Tibial nerve (tissue), 4 donors: ENCODE measurements around the gene SNX9. TPM values are rescaled to one million over a fixed set of nuclear protein-coding genes. Genes with fewer than 3 reads are reported as not detected.

ENCODE experiments used
- DNase-seq, 2 donors: peaks; one replicate each; pipeline ENCODE4 v3.0.0-alpha.2; 2019; ENCODE audit warnings: low spot score in 2 of 2
- H3K27ac ChIP-seq, 4 donors: fragments of 200-600 bp; sonication (generic) in 3 of 4; one replicate each; pipeline ENCODE4 v1.5.1; 2017 to 2019; ENCODE audit warnings: mild to moderate bottlenecking in 1 of 4
- H3K27me3 ChIP-seq, 2 donors: fragments of 200-600 bp; sonication (generic) in 1 of 2; one replicate each; pipeline versions ENCODE4 v1.5.1 to v1.6.0; 2017 to 2019
- H3K36me3 ChIP-seq, 3 donors: fragments of 200-600 bp; sonication (generic); one replicate each; pipeline ENCODE4 v1.5.1; 2018 to 2019
- H3K4me1 ChIP-seq, 4 donors: fragments of 200-600 bp; sonication (generic) in 3 of 4; one replicate each; pipeline ENCODE4 v1.5.1; 2017 to 2019
- H3K4me3 ChIP-seq, 4 donors: fragments of 200-600 bp; sonication (generic) in 3 of 4; one replicate each; pipeline ENCODE4 v1.5.1; 2017 to 2019; ENCODE audit warnings: mild to moderate bottlenecking in 1 of 4, moderate library complexity in 1 of 4
- H3K9me3 ChIP-seq, 4 donors: fragments of 200-600 bp; sonication (generic) in 3 of 4; one replicate each; pipeline ENCODE4 v1.5.1; 2017 to 2019
- CTCF ChIP-seq, 5 experiments: fragments of 200-600 bp in 3 of 5; fragments of 450-650 bp in 2 of 5; sonication (generic) in 3 of 5; IDR thresholded peaks; one replicate each; pipeline ENCODE4 v1.5.1; 2016 to 2019; ENCODE audit warnings: antibody characterized with exemption in 5 of 5, mild to moderate bottlenecking in 3 of 5, moderate library complexity in 2 of 5
- EP300 ChIP-seq, 2 donors: sonication (generic); formaldehyde crosslinking; IDR thresholded peaks; one replicate each; pipeline ENCODE4 v1.6.1; 2017; ENCODE audit warnings: antibody characterized with exemption in 2 of 2, mild to moderate bottlenecking in 1 of 2
- POLR2A ChIP-seq, 2 donors: fragments of 450-650 bp; IDR thresholded peaks; one replicate each; pipeline ENCODE4 v1.6.1; 2017; ENCODE audit warnings: antibody characterized with exemption in 2 of 2, mild to moderate bottlenecking in 2 of 2, moderate library complexity in 2 of 2
- WGBS, 2 donors: methylation state at CpG; one replicate each; pipeline ENCODE4 v1.1.5; 2018; 5-methylcytosine and 5-hydroxymethylcytosine counted together
- total RNA-seq, 4 donors: library from RNA; depleted of rRNA; stranded (reverse); fragments of >200 nt; gene quantifications; one replicate each; pipeline ENCODE4 v1.1.0, GENCODE V29; 2016

The SNX9 gene
- 10 to 100 TPM; 61.2 to 69.2 (median 63.9) TPM for total RNA-seq

GRCh38 chr6:157823001-157823527, at the start of gene SNX9:
Gene SNX9, plus strand, starts transcription at chr6:157823246. Its CDS starts 189 bp downstream, at chr6:157823435.
- Histone ChIP-seq H3K4me1 (peaks cover 0 to 29% (median 9%) of the 10 kb centered on the region in 4 donors), H3K4me3 (peak within 1 kb of the TSS; percentile 63 to 97 (median 94)), H3K27me3 (no peaks in the 10 kb centered on the region), H3K27ac (peak within 1 kb of the TSS; percentile 83 to 98 (median 98)), H3K36me3 (no peaks in the 10 kb centered on the region), H3K9me3 (no peaks in the 10 kb centered on the region)
- 0 to 2% methylated on average over 10 to 19 of the region's 92 CpGs for WGBS, 2 donors
- TF ChIP-seq POLR2A (IDR thresholded peaks at IDR 0.05) (peak; percentile 65 to 73), CTCF (IDR thresholded peaks at IDR 0.05) (peak in 3 of 5 experiments; percentile 14 to 57 (median 54)), EP300 (IDR thresholded peaks at IDR 0.05) (peak in 1 of 2 donors; percentile 20)
- DNase-seq, result peak; percentile 38 to 51

- DNase-seq, result no peak
- Histone ChIP-seq H3K27me3 (no peaks in the 10 kb centered on the region), H3K9me3 (peaks cover 0 to 14% (median 0%) of the 10 kb centered on the region in 4 donors), H3K4me1 (peaks cover 0 to 28% (median 6%) of the 10 kb centered on the region in 4 donors), H3K4me3 (no peak overlapping the region), H3K36me3 (no peaks in the 10 kb centered on the region), H3K27ac (no peak overlapping the region)
- 55 to 60% methylated on average over 10 of the region's 10 CpGs for WGBS, 2 donors
- no peak for TF ChIP-seq POLR2A (IDR thresholded peaks at IDR 0.05)
- TF ChIP-seq EP300 (IDR thresholded peaks at IDR 0.05), result no peak
- TF ChIP-seq CTCF (IDR thresholded peaks at IDR 0.05), result no peak
These were observed 49.7 kb upstream of the SNX9 start for GRCh38 chr6:157773248-157773773.

DNA sequence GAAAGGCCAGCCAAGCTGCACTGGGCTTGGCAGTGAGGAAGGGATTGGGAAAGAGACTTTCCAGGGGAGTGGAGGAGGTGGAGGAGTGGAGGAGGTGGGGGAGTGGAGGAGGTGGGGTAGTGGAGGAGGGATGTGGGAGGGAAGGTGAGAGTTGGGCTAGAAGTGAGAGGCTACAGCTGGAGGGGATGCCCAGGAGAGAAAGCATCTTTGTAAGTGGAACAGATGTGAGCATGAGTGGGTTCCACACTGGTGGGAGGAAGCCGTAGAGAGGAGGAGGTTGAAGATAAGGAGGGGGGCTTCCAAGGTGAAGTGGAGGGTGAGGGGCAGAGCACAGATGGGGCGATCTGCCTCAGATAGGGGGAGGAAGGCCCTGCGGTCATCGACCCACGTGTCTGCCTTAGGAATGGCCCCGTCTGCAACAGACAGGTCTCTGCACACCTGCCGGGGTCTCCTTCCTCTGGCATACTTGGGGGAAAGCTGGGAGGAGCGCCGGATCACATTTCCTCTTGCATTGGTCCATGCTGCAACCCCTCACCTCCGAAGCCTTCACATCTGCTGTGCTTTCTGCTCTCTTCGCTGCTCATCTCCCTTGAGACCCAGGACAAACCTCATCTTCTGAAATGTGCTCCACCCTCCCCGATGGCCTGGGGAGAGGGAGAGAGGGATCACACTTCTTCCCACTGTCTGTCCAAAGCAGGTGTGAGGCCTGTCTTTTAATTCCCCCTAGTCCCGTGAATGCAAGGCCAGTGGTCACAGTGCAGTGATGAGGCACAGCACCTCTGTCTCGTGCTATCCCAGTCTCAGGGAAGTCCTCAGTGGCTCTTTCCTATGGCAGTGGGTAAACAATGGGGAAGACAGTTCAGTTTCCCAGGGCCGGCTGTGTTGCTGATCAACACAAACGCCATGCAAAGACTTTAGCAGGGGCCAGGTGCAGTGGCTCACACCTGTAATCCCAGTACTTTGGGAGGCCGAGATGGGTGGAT, 48.6 kb upstream of the SNX9 start:
- WGBS, 2 donors, result 61 to 67% methylated on average over 17 of the region's 17 CpGs
- H3K9me3 ChIP-seq, result peaks cover 0 to 14% (median 0%) of the 10 kb centered on the region in 4 donors
- no peak for TF ChIP-seq POLR2A (IDR thresholded peaks at IDR 0.05)
- no peak for DNase-seq
- no peaks in the 10 kb centered on the region for H3K36me3 ChIP-seq
- H3K27ac ChIP-seq, result no peak overlapping the region
- no peaks in the 10 kb centered on the region for H3K27me3 ChIP-seq
- H3K4me1 ChIP-seq, result peaks cover 0 to 26% (median 5%) of the 10 kb centered on the region in 4 donors
- H3K4me3 ChIP-seq, result no peak overlapping the region

DNA sequence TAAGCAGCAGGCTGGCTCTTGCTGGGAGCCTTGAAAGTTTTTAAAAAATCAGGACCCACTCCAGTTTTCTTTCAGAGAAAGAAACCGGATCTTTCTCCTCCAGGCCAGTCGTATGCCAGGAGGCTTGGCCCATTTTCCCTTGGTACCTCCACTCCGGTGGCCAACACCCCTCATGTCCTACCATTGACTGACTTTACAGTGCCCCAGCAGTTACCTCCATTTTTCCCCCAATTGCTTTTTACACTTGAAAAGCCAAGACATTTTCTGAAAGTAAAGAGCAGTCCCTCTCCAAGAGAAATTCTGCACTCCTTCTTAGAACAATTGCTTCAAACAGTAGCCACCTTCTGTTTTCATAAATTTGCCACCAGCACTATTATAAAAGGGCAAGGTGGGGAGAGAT, 47.7 kb upstream of the SNX9 start:
- DNase-seq, result no peak
- WGBS, 2 donors, result 75 to 87% methylated on average over 3 of the region's 3 CpGs
- Histone ChIP-seq H3K9me3 (peaks cover 0 to 14% (median 0%) of the 10 kb centered on the region in 4 donors), H3K4me3 (no peak overlapping the region), H3K27ac (no peak overlapping the region), H3K27me3 (no peaks in the 10 kb centered on the region), H3K4me1 (peaks cover 0 to 18% (median 3%) of the 10 kb centered on the region in 4 donors), H3K36me3 (no peaks in the 10 kb centered on the region)
- no peak for TF ChIP-seq CTCF (IDR thresholded peaks at IDR 0.05)
- no peak for TF ChIP-seq EP300 (IDR thresholded peaks at IDR 0.05)
- TF ChIP-seq POLR2A (IDR thresholded peaks at IDR 0.05), result no peak

GRCh38 chr6:157777344-157777743, 45.7 kb upstream of the SNX9 start:
- WGBS, 2 donors, result 91 to 94% methylated on average over 4 of the region's 4 CpGs
- TF ChIP-seq CTCF (IDR thresholded peaks at IDR 0.05) (no peak), EP300 (IDR thresholded peaks at IDR 0.05) (no peak), POLR2A (IDR thresholded peaks at IDR 0.05) (no peak)
- no peak overlapping the region for H3K4me3 ChIP-seq
- no peaks in the 10 kb centered on the region for H3K27me3 ChIP-seq
- peaks cover 0 to 14% (median 0%) of the 10 kb centered on the region in 4 donors for H3K9me3 ChIP-seq
- DNase-seq, result no peak
- H3K27ac ChIP-seq, result no peak overlapping the region
- peaks cover 0 to 17% (median 3%) of the 10 kb centered on the region in 4 donors for H3K4me1 ChIP-seq
- no peaks in the 10 kb centered on the region for H3K36me3 ChIP-seq
